Left renal cortex interstitium (tissue), 4 donors: ENCODE data around the gene ACOT7. TPM values are rescaled to one million over a fixed set of nuclear protein-coding genes. Genes with fewer than 3 reads are reported as not detected.

ENCODE experiments used
- DNase-seq, 4 donors: peaks; one replicate each; pipeline ENCODE4 v3.0.0-alpha.2; 2013; ENCODE audit warnings: low read depth in 4 of 4, low spot score in 2 of 4, missing footprints in 1 of 4
- polyA plus RNA-seq, 4 donors: library from polyadenylated mRNA; unstranded; fragments of 120-200 nt; gene quantifications; one replicate each; pipeline ENCODE4 v1.2.1, GENCODE V29; 2013; ENCODE audit not compliant: insufficient read length in 4 of 4

Gene ACOT7
- polyA plus RNA-seq, 4 donors, result 27.8 to 38.4 (median 33.3) TPM

DNA sequence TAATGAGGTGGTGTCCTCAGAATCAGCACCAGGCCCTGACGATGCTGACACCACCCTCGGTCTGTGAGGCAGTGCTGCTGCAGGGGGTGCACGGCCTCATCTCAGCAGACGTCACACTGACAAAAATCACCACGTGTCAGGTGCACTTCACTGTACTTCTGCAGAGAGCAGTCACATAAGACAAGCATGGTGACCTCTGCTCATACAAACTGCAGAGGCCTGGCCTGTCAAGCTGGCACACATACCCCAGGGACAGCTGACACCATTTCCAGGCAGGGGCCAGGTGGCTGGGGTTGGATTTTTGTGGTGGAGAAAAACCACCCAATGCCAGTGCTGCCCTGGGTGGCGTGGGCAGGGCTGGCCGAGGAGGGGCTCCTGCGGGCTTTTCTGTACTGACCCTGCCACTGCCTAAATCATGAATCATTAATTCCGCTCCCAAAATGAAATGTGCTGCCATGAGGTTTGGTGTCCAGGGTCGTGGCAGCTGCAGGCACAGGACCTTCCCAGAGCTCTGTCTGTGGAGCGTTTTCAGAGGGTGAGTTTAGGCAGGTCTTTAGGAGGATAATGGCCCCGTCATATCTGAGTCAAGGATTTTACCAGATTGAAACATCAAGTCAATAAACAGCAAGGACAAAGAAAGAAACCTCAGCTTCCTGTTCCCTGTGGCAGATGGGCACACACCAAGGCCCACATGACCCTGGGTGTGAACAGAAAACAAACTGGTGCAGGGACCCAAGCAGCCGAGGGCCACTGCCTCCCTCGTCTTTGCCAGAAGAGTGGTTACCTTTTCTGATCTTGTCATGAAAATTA, 99.3 kb downstream of the ACOT7 start:
- no peak for DNase-seq

DNA sequence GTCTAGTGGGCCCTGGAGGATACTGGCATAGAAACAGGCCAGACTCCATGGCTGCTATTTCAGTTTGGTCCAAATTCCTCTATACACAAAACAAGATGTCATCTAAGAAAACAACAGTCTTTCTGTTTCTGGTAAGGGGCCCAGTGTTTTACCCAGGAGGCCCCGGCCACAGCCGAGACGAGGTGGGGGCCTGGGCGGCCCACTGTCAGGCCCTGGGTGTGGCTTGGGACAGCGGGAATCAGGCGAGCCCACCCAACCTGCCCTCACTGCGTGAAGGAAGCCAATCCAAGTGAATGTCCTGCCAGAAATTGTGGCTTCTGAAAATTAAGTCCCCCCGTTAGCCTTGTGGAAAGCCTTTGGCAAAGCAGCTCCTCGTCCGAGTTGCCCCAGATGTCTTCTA, 101.5 kb downstream of the ACOT7 start:
- no peak for DNase-seq

GRCh38 chr1:6288665-6289064, 104.9 kb downstream of the ACOT7 start:
- DNase-seq, result no peak

DNA sequence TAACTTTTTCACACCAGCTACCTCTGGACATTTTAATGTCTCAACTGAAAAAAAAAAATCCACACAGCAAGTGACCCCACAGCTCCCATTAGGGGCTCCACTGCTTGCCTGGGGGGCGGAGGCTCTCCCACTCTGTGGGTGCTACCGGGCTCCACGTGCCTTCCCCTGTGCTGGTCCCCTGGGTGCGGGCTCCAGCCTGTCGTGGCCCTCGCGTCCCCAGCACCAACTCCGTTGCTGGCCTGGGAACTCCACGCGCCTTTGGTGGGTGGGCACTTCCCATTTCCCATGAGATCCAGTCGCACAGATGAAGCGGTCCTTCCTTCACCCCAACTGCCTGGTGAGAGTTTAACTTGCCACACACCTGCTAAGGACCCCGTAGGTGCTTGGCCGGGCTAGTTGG, 105.5 kb downstream of the ACOT7 start:
- no peak for DNase-seq

DNA sequence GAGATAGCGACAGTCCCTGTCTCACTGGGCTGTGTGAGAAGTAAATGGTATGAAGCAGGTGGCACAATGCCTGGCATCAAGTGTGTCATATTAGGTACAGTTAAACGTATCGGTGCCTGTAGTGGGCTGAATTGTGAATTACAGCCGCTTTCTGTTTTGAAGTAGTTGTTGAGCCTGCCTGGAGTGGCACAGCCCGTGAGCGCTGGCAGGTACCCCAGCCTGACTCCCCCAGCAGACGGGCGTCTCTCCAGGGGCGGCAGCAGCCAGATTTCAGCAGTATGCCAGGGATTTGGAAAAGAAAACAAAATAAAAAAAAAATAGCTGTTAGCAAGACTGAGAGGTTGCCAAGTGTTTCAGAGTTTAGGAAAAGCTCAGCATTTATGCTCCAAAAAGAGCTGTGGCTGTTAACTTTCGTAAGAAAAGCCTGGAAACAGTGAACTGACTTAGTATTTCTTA, 106.1 kb downstream of the ACOT7 start:
- DNase-seq, result no peak

DNA sequence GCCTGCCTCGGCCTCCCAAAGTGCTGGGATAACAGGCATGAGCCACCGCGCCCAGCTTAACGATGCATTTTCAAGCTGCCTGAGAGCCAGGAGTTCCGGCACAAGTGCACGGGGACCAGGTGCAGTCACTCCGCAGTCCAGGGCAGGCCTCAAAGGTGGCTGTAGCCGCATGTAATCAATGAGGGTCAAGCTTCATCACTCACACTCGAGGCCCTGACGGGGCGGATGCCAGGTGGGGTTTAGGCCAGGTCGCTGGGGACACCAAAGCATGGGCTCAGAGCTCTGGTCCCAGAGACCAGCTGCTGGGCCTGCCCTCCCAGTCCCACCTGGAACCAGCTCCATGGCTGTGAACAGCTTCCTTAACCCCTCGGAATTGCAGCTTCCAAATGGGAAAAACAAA, 106.5 kb downstream of the ACOT7 start:
- no peak for DNase-seq

DNA sequence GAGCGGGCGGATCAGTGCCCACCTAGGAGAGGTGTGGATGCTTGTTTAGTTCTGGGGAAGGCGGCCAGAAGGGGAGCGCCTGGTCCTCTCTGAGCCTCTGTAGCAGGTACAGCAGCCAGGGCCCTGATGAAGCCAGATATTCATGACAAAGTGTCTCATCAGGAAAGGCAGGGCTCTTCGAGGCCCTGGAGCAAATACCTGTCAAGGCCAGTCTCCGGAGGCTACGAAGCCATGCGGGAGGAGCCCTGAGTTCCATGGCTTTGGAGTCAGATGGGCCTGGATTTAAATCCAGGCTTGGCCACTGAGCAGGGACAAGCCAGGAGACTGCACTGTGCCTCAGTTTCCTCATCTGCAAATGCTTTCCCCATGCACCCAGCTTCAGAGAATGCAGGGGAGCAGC, 107.3 kb downstream of the ACOT7 start:
- DNase-seq, result no peak

- no peak for DNase-seq
Measured at GRCh38 chr1:6285336-6285735, 108.2 kb downstream of the ACOT7 start.

- DNase-seq, result no peak
Measured at GRCh38 chr1:6282577-6283270, 110.8 kb downstream of the ACOT7 start.

DNA sequence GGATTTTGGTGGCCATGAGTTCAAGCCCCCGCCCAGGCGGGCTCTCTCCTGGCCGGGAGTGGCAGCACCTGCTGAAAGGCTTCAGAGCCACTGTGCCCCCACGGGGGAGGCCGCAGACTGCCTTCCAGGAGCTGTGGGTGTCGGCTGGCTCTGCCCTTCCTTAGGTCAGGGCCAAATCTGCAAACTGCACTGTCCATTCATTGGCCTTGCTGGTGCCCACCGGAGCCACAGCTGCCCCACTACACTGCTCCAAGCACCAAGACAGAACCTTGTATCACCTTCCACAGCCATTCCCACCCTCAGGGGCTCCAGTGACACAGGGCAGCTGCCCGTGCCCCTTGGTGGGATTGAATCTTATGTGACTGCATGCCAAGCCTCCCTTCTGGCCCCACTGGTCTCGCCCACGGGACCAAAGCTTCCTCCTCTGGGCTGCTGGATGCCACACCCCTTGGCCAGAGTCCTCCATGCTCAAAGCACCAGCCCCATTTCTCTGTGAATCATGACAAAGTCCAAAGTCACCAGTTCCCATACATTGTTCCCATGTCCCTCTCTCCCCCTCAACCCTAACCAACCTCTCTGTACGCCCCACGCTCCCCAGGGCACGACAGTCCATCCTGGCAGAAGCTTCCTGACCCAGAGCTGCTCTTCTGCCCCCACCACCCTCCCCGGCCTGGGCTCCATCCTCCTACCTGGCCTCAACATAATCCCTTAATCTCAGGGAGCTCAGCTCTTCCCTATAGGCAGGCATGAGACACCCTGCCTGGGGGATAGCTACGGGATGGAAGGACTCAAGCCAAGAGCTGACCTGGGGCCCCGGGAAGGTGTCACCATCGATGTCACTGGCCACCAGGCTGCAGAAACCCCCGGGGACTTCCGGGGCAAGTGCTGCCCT, 111.8 kb downstream of the ACOT7 start:
- DNase-seq, result no peak

GRCh38 chr1:6280761-6281451, 112.7 kb downstream of the ACOT7 start:
- no peak for DNase-seq

DNA sequence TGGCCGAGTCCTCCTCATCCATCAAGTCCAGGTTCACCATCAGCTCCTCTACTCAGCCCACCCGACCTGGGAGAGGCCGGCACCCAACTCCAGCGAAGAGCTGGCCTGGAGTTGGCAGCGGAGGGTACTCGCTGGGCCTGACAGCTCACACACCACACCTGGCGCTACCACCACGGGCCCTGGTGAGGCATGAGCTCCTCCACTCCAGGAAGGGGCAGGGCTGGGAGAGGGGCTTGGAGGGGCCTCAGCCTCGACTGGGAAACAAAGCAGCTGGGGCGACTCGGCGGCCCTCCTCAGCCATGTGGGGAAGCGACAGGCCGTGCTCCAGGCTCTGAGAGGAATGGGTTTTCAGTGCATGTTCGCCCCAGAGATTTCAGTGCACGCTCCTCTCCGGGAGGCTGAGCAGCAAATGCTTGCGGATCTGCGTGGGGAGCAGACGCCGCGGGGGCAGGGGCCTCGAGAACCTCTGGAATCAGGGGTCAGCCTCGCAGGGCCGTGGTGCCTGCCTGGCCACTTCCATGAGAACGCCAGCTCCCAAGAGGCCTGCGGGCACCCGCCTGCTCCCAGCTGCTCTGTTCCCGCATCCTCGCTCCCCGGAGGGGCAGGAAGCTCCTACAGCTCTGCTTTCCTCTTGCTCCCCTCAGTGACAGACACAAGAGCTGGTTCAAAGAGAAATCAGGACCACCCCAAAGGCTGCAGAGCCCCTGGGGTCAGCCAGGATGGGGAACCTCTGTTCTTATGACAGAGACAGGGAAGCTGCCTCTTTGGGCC, 113.8 kb downstream of the ACOT7 start:
- no peak for DNase-seq

- DNase-seq, result no peak
Measured at GRCh38 chr1:6279066-6279465, 114.5 kb downstream of the ACOT7 start.

DNA sequence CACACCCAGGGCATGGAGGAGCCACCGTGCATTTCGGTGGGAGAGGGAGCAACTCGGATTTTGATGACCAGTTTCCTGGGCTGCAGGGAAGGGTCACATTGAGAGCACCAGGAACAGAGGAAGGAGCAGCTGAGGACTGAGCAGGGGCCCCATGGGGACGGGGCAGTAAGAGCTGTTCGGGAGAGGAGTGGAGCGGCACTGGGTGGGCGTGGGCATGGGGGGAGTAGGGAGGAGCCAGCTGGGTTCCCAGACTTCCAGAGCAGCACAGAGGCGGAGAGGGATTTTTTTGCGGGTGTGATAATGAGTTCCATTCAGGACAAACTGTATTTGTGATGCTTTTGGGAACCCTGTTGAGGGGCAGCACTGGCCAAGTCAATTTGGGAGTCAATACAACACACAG, 115.3 kb downstream of the ACOT7 start:
- no peak for DNase-seq

- DNase-seq, result no peak
Measured at GRCh38 chr1:6276811-6277555, 116.6 kb downstream of the ACOT7 start.

DNA sequence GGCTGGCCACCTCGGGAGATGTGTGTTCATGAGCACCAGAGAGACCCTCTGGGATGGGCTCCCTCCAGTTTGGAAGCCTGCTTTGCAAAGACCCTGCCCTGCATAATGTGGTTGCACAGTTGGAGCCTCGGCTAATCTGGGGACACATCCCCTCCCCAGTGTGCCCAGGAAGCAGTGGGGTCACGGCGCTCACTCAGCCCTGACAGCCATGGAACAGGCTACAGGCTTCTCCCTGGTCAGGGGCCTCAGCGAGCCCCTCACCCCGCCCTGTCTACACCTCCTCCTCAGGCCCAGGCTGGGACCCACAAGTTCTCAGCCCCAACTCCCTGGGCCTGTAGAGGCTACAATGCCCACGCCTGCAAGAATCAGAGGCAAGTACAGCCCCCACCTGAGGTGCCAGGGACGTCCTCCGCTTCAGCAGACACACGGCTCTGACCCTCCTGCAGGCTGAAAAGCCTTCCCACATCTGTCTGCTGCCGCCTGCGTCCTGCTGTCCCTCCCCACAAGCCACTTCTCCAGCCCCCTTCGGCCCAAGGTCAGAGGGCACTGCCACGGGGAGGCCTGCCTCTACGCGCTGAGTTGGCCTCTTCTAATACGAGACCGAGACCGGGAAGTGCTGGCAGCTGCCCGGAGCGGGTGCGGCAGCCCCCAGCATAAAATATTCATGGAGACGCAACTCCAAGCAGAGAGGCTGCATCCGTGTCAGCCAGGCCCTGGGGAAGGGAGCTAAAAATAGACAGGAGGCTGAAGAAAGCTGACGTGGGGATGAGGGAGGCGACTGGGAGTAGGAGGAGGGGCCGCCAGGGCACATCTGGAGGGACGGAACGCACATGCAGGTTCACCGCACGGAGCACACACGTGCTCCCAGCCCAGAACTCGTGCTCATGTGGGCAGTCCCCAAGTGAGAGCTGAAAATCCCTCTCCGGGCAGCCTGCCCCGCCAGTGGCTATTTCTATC, 117.5 kb downstream of the ACOT7 start:
- peak in 2 of 4 donors; percentile 48 to 71 for DNase-seq

- no peak for DNase-seq
Measured at GRCh38 chr1:6274622-6275139, 118.9 kb downstream of the ACOT7 start.

- DNase-seq, result no peak
Measured at GRCh38 chr1:6274102-6274501, 119.5 kb downstream of the ACOT7 start.
